ENCODE data around the gene FMNL3. TPM values are rescaled to one million over a fixed set of nuclear protein-coding genes. Genes with fewer than 3 reads are reported as not detected.

The FMNL3 gene
- total RNA-seq, result 7.8 and 16.9 TPM in 2 replicates

DNA sequence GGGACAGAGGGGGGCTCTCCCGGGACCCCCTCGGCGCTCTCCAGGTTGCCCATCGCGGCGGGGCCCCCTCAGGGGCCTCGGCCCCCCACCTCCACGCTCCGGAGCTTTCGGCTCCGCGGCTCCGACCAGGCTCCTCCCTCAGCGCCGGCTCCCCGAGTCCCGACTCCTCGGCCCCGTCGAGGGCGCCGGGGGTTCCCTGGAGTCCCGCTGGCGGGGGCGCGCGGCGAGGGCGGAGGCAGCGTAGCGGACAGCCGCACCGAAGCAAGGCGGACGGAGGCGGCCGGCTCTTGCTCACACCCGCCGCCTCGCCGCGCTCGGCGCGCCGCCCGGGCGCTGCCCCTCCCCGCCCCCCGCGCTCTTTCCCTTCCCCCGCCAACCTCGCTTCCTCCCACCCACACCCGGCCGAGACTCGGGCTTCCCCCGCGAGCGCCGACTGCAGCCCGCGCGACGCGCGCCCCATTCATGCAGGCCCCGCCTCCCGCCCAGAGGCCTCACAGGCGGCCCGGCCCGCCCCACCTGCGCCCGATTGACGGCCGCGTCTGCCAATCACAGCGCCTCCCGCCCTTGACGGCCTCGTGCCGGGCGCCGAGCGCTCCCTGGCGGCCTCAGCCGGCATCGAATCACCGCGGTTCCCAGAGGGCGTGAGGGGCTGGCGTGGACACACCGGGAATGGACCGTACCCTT, at the start of gene FMNL3:
TSS of gene FMNL3 (minus strand) at position 278 of the 684 bp plus-strand sequence. CDS start at position 53, 225 bp downstream.

DNA sequence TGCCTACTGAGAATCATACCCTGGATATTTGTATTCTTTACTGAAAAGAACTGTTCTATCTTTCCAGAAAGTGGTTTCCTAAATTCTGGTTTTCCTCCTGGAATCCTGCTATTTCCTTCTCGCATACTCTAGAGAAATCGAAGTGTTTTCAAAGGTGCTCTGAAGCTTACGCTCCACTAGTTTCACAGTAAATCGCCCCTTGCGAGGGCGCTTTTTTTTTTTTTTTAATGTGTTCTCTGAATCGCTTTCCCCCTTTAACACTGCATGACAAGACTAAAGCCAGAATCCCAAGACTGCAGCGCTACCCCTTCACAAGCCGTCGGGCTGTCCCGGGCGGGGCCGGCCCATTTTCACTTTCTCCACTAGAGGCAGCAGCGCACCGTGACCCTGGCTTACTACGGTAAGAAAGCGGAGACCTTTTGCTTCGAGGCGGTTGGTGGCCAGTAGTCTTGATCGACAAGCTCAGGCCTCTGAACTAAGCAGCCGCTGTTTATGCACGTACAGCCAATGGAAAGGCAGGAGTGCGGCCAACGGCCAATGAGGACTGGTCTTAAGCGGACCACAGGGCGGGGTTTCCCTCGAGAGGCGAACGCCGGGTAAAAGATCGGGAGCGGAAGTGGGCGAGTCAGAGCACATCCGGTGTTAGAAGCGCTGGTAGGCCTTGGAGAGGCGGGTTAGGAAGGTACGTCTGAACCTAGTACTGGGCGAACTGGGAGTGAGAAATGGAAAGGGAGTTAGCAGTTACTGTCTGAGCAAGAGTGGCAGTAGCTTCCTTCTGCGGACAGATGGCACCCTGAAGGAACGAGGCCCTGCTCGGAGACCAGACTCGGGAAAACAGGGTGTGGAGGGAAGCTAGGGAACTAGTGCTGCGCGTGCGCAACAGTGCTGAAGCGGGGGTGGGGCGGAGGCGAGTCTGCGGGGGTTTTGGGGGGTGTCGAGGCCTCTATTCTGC, 34.0 kb upstream of the FMNL3 start, which contains the start of gene TMBIM6:
TSS of gene TMBIM6 (plus strand) at position 628 of the 952 bp plus-strand sequence. CDS start 10,937 bp downstream, outside the sequence.

GRCh38 chr12:49623142-49623904, 83.9 kb downstream of the FMNL3 start, which contains the start of gene PRPF40B:
Gene PRPF40B, plus strand, starts transcription at chr12:49623561. Its CDS starts 30 bp downstream, at chr12:49623591.

DNA sequence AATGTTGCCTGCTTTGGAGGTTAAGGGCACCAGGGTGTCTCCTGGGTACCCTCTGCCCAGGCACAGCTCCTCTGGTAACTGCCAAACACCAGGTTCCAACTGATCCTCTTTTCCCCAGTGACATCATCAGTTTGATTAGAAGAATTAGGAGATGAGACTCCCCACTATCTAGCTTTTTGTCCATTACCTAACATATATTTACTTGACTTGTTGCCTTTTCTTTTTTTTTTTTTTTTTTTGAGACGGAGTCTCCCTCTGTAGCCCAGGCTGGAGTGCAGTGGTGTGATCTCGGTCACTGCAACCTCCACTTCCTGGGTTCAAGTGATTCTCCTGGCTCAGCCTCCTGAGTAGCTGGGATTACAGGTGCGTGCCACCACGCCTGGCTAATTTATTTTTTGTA, 101.7 kb downstream of the FMNL3 start, which contains the start of gene FAM186B:
TSS of gene FAM186B (minus strand) at position 101 of the 400 bp plus-strand sequence. CDS start 162 bp downstream, outside the sequence.

Other genes starting within 250 kb of the FMNL3 start
- 0.39 TPM in 1 of 2 replicates, not detected in the other for gene KCNH3, start 168.4 kb downstream of the FMNL3 start, total RNA-seq
- 69.7 and 76.0 TPM in 2 replicates for gene MCRS1, start 139.3 kb downstream of the FMNL3 start, total RNA-seq
- gene FAM186B, start 101.8 kb downstream of the FMNL3 start, total RNA-seq, result 0.08 and 0.15 TPM in 2 replicates
- gene PRPF40B, start 83.8 kb downstream of the FMNL3 start, total RNA-seq, result 15.1 and 18.0 TPM in 2 replicates
- 390 and 469 TPM in 2 replicates for gene TMBIM6, start 34.2 kb upstream of the FMNL3 start, total RNA-seq
- gene NCKAP5L, start 121.0 kb upstream of the FMNL3 start, total RNA-seq, result 13.9 and 19.5 TPM in 2 replicates
- gene BCDIN3D, start 135.7 kb upstream of the FMNL3 start, total RNA-seq, result 2.8 and 3.3 TPM in 2 replicates
- gene FAIM2, start 196.5 kb upstream of the FMNL3 start, total RNA-seq, result not detected in 2 replicates
- gene AQP2, start 243.3 kb upstream of the FMNL3 start, total RNA-seq, result not detected in 2 replicates

Measured in hair follicular keratinocyte (primary cell).